ENCODE measurements around the gene ARCN1.

ARCN1 gene

DNA sequence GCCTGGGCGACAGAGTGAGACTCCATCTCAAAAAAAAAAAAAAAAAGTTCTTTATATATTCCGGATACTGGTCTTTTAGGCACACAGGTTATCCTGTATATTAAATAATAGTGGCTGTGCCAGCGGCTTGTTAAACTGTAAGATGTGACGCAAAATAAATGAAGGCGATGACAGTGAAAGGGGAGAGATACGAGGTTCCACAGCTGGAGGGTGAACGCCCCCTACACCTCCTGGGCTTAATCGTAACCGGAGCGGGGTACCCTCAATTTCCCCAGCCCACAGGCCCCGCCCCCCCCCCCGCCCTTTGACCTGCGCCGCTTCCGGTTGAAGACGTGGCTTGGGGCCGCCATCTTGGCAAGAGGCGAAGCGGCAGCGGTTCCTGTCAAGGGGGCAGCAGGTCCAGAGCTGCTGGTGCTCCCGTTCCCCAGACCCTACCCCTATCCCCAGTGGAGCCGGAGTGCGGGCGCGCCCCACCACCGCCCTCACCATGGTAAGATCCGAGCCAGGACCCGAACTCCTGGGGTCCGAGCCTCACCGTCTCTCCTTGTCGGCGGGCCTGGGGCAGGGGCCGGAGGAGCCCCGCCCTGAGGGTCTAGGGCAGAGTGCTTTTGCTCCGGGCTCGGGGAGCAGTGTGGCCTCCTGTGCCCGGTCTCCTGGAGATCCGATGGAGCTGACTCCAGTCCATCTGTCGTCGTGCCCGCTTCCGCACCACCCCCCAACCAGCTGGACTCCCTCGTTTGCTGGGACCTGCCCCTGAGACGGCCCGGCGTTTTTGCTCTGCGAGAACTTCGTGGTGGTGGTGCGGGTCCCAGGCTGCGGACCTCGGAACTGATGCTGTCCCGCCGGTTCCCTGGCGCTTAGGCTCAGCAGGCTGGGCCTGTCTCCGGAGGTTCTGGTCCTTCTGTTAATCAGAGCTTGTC is at the start of gene ARCN1:
ARCN1 (plus strand) TSS at position 349 of the 920 bp plus-strand sequence; CDS start at position 488, 139 bp downstream.
- DNase-seq (ENCODE audit: low spot score) = peak; percentile 74

GRCh38 chr11:118522571-118523072 is 49.6 kb upstream of the ARCN1 start:
- peak; percentile 48 for DNase-seq (ENCODE audit: low spot score)

DNA sequence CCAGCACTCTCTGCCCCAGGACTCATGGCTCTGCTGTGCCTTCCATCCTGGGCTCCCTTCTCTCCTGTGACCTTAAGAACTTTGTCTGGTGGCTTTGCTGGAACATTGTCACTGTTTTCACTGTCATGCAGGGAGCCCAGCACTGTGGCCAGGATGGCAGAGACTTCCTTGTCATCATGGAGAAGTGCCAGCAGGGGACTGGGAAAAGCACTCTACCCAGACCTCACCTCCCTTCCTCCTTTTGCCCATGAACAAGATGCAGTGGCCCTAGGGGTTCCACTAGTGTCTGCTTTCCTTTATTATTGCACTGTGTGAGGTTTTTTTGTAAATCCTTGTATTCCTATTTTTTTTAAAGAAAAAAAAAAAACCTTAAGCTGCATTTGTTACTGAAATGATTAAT is 47.9 kb upstream of the ARCN1 start:
- no peak for DNase-seq (ENCODE audit: low spot score)

GRCh38 chr11:118524757-118525470 is 47.3 kb upstream of the ARCN1 start:
- no peak for DNase-seq (ENCODE audit: low spot score)

DNA sequence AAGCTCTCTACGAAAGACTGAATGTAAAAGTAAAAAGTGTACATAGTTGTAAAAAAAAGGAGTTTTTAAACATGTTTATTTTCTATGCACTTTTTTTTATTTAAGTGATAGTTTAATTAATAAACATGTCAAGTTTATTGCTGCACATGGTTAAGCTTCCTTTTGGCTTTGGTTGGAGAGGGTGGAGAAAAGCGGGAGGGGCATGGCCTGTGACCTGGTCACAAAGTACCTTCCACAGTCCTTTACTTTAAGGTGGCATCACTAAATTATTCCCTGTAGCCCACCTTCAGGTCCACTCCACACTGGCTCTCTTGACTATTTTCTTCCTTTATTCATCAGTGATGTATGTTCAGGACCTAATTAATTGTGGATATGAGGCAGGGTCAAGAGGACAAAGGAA is 45.5 kb upstream of the ARCN1 start:
- no peak for DNase-seq (ENCODE audit: low spot score)

DNA sequence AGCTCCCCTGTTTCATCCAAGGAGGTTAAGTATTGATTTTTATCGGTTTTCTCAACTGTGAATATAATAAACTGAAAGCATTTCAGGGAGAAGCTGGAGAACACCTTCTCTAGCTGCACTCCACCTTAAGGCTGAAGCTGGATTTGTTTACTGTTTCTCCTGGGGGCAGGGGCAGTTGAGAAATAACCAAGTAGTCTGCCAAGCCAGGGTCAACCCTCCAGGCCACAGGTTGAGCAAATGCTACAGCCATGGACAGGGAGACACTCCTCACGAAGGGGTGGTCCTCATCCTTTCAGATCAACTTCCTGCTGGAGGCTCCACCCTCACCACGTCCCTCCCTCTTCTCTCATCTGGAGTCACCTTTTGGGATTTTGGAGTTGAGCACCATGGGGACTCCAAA is 45.1 kb upstream of the ARCN1 start, which contains the start of gene TTC36:
TTC36 (plus strand) TSS at position 366 of the 400 bp plus-strand sequence; CDS start at position 387, 21 bp downstream.
- no peak for DNase-seq (ENCODE audit: low spot score)

DNA sequence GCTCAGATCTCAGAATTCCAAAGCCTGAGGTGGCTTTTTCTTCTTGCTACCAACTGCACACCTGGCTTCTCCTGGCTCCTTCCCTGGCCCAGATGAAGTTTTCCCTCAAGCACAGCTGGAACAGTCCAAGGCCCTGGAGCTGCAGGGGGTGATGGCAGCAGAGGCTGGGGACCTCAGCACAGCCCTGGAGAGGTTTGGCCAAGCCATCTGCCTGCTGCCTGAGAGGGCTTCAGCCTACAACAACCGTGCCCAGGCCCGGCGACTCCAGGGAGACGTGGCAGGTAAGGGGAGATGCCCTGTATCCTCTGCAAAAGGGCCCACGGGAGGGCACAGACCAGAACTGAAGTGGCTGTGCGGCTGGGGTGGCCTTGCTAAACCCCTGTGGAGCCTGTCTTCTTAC is 43.7 kb upstream of the ARCN1 start:
- no peak for DNase-seq (ENCODE audit: low spot score)

DNA sequence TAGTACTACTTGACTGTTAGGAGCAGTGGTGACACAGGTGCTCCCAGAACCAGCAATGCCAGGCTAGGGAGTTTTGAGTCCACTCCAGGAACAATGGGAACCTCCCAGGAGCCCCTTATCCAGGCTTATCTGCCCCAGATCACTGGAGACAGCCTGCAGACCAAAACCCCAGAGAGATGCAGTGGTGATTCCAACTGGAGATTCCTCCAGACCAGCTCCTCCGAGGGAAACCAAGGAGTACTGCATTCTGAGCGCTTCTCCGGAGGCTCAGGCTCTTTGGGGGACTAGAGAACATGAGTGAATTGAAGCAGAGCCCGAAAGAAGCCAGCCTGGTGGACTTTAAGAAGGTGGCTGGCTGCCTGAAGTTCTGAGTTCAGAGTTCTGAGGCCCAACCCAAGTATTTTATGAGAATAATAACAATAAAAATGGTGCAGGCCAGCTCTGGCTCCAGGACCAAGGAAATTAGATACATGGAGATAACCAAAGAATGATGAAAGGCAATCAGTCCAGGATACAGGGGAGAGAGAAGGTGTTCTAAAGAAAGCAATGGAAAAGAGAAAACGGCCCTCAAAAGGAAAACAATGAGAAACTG is 42.5 kb upstream of the ARCN1 start:
- DNase-seq (ENCODE audit: low spot score) = no peak

- DNase-seq (ENCODE audit: low spot score) = peak; percentile 48
Measured at GRCh38 chr11:118530180-118530682, 42.0 kb upstream of the ARCN1 start.

DNA sequence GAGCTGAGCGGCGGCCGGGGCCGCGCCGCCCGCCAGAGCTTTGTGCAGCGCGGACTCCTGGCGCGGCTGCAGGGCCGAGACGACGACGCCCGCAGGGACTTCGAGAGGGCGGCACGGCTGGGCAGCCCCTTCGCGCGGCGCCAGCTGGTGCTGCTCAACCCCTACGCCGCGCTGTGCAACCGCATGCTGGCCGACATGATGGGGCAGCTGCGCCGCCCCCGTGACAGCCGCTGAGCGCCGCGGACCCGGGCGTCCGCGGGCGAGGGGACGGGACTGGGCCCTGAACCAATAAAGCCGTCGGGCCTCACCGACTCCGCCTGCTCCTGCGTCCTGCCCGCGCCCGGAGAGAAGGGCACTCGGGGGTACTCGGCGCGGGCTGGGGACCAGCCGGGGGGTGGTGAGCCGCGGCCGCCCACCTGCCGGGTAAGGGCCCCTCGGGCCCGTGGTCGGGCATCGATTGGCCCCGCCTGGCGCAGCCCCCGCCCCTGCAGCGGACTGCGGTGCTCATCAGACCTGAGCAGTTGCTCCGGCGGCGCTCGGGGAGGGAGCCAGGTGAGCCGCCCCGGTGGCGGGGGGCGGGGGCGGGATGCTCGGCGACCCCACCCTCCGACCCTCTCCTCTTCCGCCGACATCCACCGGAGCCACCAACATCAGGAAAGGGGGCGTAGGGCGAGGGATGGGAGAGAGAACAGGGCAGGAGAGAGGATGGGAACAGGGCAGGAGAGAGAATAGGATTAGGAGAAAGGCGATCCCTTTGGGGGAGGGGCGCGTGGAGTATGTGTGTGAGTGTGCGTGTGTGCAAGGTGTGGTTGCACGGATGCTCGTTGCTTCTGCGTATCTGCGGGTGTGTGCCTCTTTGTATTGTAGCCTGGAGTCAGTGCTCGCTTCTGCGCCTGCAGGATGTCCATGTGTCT is 41.3 kb upstream of the ARCN1 start, which contains the start of gene TMEM25:
TMEM25 (plus strand) TSS at position 510 of the 914 bp plus-strand sequence. CDS start 610 bp downstream, outside the sequence.
- peak; percentile 63 for DNase-seq (ENCODE audit: low spot score)

GRCh38 chr11:118531597-118532084 is 40.6 kb upstream of the ARCN1 start:
- DNase-seq (ENCODE audit: low spot score) = no peak

DNA sequence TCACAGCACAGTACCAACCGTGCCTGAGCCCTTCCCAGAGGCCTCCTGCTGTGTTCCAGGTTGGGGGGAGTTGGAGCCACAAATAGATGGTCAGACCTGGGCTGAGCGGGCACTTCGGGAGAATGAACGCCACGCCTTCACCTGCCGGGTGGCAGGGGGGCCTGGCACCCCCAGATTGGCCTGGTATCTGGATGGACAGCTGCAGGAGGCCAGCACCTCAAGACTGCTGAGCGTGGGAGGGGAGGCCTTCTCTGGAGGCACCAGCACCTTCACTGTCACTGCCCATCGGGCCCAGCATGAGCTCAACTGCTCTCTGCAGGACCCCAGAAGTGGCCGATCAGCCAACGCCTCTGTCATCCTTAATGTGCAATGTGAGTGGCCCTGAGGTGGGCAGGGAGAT is 40.1 kb upstream of the ARCN1 start:
- DNase-seq (ENCODE audit: low spot score) = no peak

- no peak for DNase-seq (ENCODE audit: low spot score)
Measured at GRCh38 chr11:118532852-118533768, 39.1 kb upstream of the ARCN1 start.

- DNase-seq (ENCODE audit: low spot score) = no peak
Measured at GRCh38 chr11:118533769-118534729, 38.2 kb upstream of the ARCN1 start.

- DNase-seq (ENCODE audit: low spot score) = no peak
Measured at GRCh38 chr11:118535261-118535660, 36.9 kb upstream of the ARCN1 start.

- DNase-seq (ENCODE audit: low spot score) = no peak
Measured at GRCh38 chr11:118536726-118537125, 35.5 kb upstream of the ARCN1 start.

GRCh38 chr11:118537409-118537980 is 34.7 kb upstream of the ARCN1 start:
- DNase-seq (ENCODE audit: low spot score) = no peak

- no peak for DNase-seq (ENCODE audit: low spot score)
Measured at GRCh38 chr11:118544010-118544646, 28.1 kb upstream of the ARCN1 start.

Measured in kidney tubule cell (primary cell).